NCI-H1436 (cell line): ENCODE data around the gene CD36.
A peak's percentile ranks its signal among the peaks of the same experiment; 100 is the strongest.

Experiments
- DNase-seq: peaks from one replicate; lab custom pipeline; 2025; lab: John Stamatoyannopoulos, UW

Gene CD36

DNA sequence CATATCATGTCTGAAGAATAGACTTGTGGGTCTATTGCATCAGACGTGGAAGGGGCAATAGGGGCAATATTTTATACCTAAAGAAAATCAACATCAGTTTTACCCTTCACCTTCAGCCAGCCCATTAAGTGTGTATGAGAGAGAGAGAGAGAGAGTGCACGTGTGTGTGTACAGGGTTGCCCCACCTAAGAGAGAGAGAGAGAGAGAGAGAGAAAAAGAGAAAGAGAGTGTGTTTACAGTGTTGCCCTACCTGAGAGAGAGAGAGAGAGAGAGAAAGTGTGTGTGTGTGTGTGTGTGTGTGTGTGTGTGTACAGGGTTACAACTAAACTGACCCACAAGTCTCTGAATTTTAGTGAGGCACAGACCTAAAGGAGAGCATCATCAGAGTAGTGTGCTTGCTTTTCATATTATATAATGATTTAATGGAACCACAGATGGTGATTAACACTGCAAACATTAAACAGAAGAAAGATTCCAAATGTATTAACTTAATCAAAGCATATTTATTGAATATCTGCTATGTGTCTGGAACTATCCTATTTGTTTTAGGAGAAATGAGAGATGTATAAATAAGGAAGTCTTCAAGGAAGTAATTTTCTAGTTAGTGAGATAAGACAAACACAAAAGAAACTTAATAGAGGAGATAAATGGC, 66.8 kb downstream of the CD36 start:
- no peak for DNase-seq

- DNase-seq, result no peak
These were observed 68.9 kb downstream of the CD36 start for GRCh38 chr7:80707318-80707717.

DNA sequence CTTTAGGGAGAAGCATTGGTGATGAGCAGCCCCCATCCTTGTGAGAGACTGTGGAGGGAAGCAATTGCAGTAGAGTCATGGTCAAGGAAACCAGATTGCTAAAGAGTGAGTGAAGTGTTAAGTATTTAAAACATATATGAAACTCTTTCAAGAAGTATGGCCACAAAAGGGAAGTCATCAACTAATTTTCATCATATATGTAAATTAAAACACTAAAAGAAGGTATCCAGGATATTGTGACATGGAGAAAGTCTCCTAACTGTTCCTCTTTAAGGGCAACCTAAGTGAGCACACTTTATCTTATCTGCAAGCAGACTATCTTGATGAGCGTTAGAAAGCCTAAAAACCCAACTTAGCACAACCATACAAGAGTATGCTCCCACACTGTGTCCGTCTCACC, 69.7 kb downstream of the CD36 start:
- no peak for DNase-seq

GRCh38 chr7:80711531-80711930, 73.1 kb downstream of the CD36 start:
- DNase-seq, result no peak

GRCh38 chr7:80719261-80719660, 80.8 kb downstream of the CD36 start:
- DNase-seq, result no peak

DNA sequence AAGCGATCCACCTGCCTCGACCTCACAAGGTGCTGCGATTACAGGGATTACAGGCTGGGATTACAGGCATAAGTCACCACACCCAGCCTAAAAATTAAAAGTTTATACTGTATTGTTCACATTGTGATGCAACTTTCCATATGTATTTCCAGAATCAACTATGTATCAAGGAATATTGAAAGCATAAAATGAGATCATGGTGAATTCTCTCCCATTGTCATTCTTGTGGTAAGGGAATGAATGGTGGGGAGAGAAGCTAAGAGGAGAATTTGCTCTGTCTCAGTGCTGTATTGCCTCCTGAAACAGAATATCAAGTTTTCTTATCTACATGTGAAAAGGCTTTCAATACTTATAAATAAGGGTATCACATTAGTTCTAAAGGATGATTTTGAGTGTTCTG, 81.7 kb downstream of the CD36 start:
- DNase-seq, result no peak

DNA sequence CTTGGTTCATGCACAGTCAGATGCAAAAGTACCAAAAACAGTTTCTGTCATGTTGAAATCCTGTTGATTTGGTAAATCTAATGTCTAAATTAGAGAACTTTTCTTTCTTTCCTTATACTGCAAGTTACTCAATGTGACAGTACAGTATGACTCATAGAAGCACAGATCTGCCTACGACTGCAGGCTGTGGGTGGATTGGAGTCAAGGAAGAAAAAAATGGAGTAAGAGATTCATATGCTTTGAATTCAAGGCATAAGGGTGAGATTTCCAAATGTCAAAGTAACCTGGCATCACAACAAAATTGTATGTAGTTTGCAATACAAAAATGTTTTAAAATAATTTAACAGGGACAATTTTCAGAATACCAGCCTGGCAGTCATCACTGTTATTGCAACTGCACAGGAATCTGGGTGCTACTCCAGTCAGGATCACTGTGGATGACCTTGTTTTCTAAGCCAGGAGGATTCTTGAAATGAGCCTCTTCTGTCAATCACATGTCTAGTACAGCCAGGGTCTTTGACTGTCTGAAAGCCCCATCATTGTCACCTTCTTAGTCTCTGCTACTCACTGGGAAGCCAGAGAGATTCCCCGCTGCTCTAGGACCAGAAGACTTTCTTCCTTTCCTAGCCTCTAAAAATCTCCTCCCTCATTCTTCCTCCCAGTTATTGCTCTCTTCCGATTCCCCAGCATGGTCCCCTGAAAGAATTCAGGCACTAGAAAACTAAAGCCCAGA, 83.6 kb downstream of the CD36 start:
- no peak for DNase-seq

DNA sequence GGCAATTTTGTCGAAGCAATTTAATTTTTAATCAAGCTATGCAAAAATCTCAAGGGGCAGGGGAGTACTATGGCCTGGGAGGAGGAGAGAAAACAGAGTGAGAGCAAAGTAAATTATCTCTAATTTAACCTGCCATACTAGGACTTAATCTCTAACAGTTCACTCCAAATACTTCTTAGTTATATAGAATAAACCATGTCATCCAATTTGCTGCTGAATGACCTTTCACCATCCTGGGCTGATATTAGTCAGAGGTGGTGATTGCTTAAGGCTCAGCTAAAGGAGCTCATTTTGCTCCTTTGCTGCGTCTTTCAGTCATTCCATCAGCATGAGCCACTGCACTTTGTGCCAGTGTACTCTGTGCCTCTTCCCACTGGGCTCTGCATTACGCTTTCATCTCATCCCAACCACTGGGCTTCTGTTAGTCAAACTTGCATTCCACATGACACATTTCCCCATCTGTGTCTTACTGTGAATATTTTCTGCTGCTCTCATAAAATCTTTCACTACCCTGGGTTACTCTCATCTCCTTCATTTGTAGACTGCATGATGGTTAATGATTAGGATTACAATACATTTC, 84.3 kb downstream of the CD36 start:
- DNase-seq, result no peak

DNA sequence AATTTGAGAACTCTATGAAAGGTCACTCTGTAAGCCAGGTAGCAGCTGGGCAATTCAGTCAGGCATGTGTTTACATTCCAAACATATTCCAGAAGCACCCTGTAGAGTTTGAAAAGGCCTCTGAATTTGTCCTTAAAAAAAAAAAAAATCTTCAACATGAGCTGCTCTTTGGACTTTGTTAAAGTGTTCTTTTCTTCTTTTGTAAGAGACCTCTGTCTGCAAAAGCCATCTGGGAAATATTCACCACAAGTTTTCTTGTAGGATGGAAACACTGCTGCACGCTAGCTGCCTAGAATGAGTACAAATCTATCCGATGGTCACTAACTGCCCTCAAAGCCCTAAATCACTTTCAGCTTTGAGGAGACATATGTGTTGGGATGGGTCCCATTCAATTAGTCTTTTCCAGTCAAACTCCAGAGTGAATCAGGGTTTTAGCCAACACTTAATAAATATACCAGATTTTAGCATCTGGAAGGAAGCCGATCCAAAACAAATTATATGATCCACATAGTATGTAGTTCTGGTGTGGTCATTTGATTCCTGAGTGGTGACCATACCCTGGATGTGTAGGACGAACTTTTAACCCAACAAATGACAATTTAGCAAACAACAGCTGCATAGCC, 85.9 kb downstream of the CD36 start:
- DNase-seq, result no peak

- DNase-seq, result peak; percentile 62
These were observed 86.8 kb downstream of the CD36 start for GRCh38 chr7:80725181-80725611.
